Neural cell (in vitro differentiated cells): Measurements from ENCODE around the gene ATP2B2. TPM values are rescaled to one million over a fixed set of nuclear protein-coding genes. Genes with fewer than 3 reads are reported as not detected.

Experiments
- H2AFZ ChIP-seq: fragments of 200-600, 300-800 bp; sonication (generic), shearing (Covaris generic); 2 replicates; pipeline ENCODE4 v1.6.0; 2014; ENCODE audit warnings: low read depth, mild to moderate bottlenecking, antibody characterized with exemption, low read length, moderate library complexity
- H3F3A ChIP-seq: fragments of 200-600 bp; shearing (Covaris generic); 2 replicates; pipeline ENCODE4 v1.6.1; 2016; ENCODE audit warnings: mild to moderate bottlenecking, moderate library complexity, mixed read lengths, antibody characterized with exemption, low read length; ENCODE audit not compliant: insufficient read depth, poor library complexity, severe bottlenecking
- H3K27ac ChIP-seq: fragments of 200-600, 300-800 bp; sonication (generic), shearing (Covaris generic); 2 replicates; pipeline ENCODE4 v1.5.1; 2014; ENCODE audit warnings: mild to moderate bottlenecking, low read length, moderate library complexity
- H3K27me3 ChIP-seq: fragments of 300-800, 200-600 bp; sonication (generic), shearing (Covaris generic); 2 replicates; pipeline ENCODE4 v1.6.0; 2014; ENCODE audit warnings: mild to moderate bottlenecking, low read depth, low read length, moderate library complexity; ENCODE audit not compliant: insufficient read depth
- H3K36me3 ChIP-seq: fragments of 300-800, 200-600 bp; sonication (generic), shearing (Covaris generic); 2 replicates; pipeline ENCODE4 v1.5.1; 2014; ENCODE audit warnings: mild to moderate bottlenecking, antibody characterized with exemption, low read length, moderate library complexity; ENCODE audit not compliant: insufficient read depth
- H3K4me2 ChIP-seq: fragments of 300-800, 200-600 bp; sonication (generic), shearing (Covaris generic); 2 replicates; pipeline ENCODE4 v1.6.0; 2014; ENCODE audit warnings: mild to moderate bottlenecking, low read length
- H3K4me3 ChIP-seq: fragments of 300-800, 200-600 bp; sonication (generic), shearing (Covaris generic); 2 replicates; pipeline ENCODE4 v1.5.1; 2014; ENCODE audit warnings: mild to moderate bottlenecking, low read length, moderate library complexity
- H3K79me2 ChIP-seq: fragments of 200-600 bp; shearing (Covaris generic); replicated peaks from 2 replicates; pipeline ENCODE4 v1.6.0; 2014; ENCODE audit warnings: mild to moderate bottlenecking, low read length, moderate library complexity; ENCODE audit not compliant: insufficient read depth
- H3K9ac ChIP-seq: fragments of 300-800, 200-600 bp; sonication (generic), shearing (Covaris generic); 2 replicates; pipeline ENCODE4 v1.6.1; 2016; ENCODE audit warnings: mild to moderate bottlenecking, low read length, mixed read lengths
- H3K9me2 ChIP-seq: fragments of 200-600 bp; shearing (Covaris generic); 2 replicates; pipeline ENCODE4 v1.6.1; 2016; ENCODE audit warnings: mild to moderate bottlenecking, low read length, mixed read lengths; ENCODE audit not compliant: insufficient read depth
- H3K9me3 ChIP-seq: fragments of 200-600, 300-800 bp; sonication (generic), shearing (Covaris generic); 2 replicates; pipeline ENCODE4 v1.6.1; 2016; ENCODE audit warnings: mild to moderate bottlenecking, mixed run types, low read length, moderate library complexity, mixed read lengths
- H4K20me1 ChIP-seq: fragments of 200-600 bp; shearing (Covaris generic); 2 replicates; pipeline ENCODE4 v1.6.1; 2016; ENCODE audit warnings: mild to moderate bottlenecking, mixed run types; ENCODE audit not compliant: insufficient read depth
- EZH2 ChIP-seq: fragments of 200-600, 300-800 bp; shearing (Covaris generic), sonication (generic); IDR thresholded peaks from 2 replicates; pipeline ENCODE4 v1.6.1; 2014; ENCODE audit warnings: antibody characterized with exemption, low read length, borderline replicate concordance, mild to moderate bottlenecking; ENCODE audit not compliant: insufficient read depth, poor library complexity, severe bottlenecking
- POLR2AphosphoS5 ChIP-seq: IDR thresholded peaks from 2 replicates; pipeline ENCODE4 v1.6.1; 2012
- RAD21 ChIP-seq: fragments of 450-650 bp; conservative IDR thresholded peaks from 2 replicates; pipeline ENCODE4 v1.6.1; 2014; ENCODE audit warnings: antibody characterized with exemption, mild to moderate bottlenecking, moderate library complexity
- REST ChIP-seq: IDR thresholded peaks from 2 replicates; pipeline ENCODE4 v1.6.1; 2012; ENCODE audit warnings: borderline replicate concordance
- SMC3 ChIP-seq: fragments of 450-650 bp; conservative IDR thresholded peaks from 2 replicates; pipeline ENCODE4 v1.6.1; 2014; ENCODE audit warnings: antibody characterized with exemption, mild to moderate bottlenecking, moderate library complexity; ENCODE audit not compliant: poor library complexity
- TAF1 ChIP-seq: IDR thresholded peaks from 2 replicates; pipeline ENCODE4 v1.6.1; 2012; ENCODE audit warnings: low read depth
- polyA plus RNA-seq: library from polyadenylated mRNA; depleted of rRNA; stranded (reverse); fragments of >200 nt; gene quantifications from 2 replicates; pipeline ENCODE4 v1.2.3, GENCODE V29; 2014
- TF ChIP-seq, protein P1 (sequence below): fragments of 450-650 bp; IDR thresholded peaks from 2 replicates; pipeline ENCODE4 v1.5.1; 2014; ENCODE audit warnings: antibody characterized with exemption, mild to moderate bottlenecking, moderate library complexity; ENCODE audit not compliant: poor library complexity, severe bottlenecking

The ATP2B2 gene
- polyA plus RNA-seq, 1 donor from 2014 or later = 8.3 TPM

- Histone ChIP-seq H3K4me3 (no peak overlapping the region), H3K36me3 (no peaks in the 10 kb centered on the region), H3K9me3 (peaks cover 1% of the 10 kb centered on the region), H3K9me2 (no peaks in the 10 kb centered on the region), H3K9ac (no peak overlapping the region), H3K27me3 (no peaks in the 10 kb centered on the region), H3K4me2 (no peak overlapping the region), H2AFZ (no peak overlapping the region), H3K79me2 (no peaks in the 10 kb centered on the region), H3F3A (no peaks in the 10 kb centered on the region), H3K27ac (no peak overlapping the region), H4K20me1 (no peaks in the 10 kb centered on the region)
- TF ChIP-seq TAF1 = no peak
- TF ChIP-seq, protein P1, sequence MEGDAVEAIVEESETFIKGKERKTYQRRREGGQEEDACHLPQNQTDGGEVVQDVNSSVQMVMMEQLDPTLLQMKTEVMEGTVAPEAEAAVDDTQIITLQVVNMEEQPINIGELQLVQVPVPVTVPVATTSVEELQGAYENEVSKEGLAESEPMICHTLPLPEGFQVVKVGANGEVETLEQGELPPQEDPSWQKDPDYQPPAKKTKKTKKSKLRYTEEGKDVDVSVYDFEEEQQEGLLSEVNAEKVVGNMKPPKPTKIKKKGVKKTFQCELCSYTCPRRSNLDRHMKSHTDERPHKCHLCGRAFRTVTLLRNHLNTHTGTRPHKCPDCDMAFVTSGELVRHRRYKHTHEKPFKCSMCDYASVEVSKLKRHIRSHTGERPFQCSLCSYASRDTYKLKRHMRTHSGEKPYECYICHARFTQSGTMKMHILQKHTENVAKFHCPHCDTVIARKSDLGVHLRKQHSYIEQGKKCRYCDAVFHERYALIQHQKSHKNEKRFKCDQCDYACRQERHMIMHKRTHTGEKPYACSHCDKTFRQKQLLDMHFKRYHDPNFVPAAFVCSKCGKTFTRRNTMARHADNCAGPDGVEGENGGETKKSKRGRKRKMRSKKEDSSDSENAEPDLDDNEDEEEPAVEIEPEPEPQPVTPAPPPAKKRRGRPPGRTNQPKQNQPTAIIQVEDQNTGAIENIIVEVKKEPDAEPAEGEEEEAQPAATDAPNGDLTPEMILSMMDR = no peak
- no peak for TF ChIP-seq REST
Observed at GRCh38 chr3:10368512-10368911, 136.9 kb downstream of the ATP2B2 start.

GRCh38 chr3:10367506-10367905 is 137.9 kb downstream of the ATP2B2 start:
- Histone ChIP-seq H4K20me1 (no peaks in the 10 kb centered on the region), H3F3A (no peaks in the 10 kb centered on the region), H2AFZ (no peak overlapping the region), H3K27ac (no peak overlapping the region), H3K9me3 (peaks cover 4% of the 10 kb centered on the region), H3K9ac (no peak overlapping the region), H3K4me2 (no peak overlapping the region), H3K36me3 (no peaks in the 10 kb centered on the region), H3K4me3 (no peak overlapping the region), H3K27me3 (no peaks in the 10 kb centered on the region), H3K79me2 (no peaks in the 10 kb centered on the region), H3K9me2 (no peaks in the 10 kb centered on the region)
- TF ChIP-seq, protein P1 = no peak
- TF ChIP-seq SMC3 (no peak), TAF1 (no peak), EZH2 (no peak), POLR2AphosphoS5 (no peak), RAD21 (no peak)
